Uterus (tissue), 4 donors: ENCODE measurements around the gene C5. TPM values are rescaled to one million over a fixed set of nuclear protein-coding genes. Genes with fewer than 3 reads are reported as not detected.

ENCODE experiments used
- DNase-seq, 2 donors: peaks; one replicate each; pipeline ENCODE4 v3.0.0-alpha.2; 2019 to 2020
- H3K27ac ChIP-seq, 2 donors: fragments of 200-600 bp; sonication (generic); 1 replicate in 1 of 2; 2 replicates in 1 of 2; pipeline ENCODE4 v1.5.1; 2016 to 2018
- H3K27me3 ChIP-seq, 2 donors: fragments of 200-600 bp; sonication (generic); one replicate each; pipeline ENCODE4 v1.5.1; 2018 to 2019; ENCODE audit warnings: control low read depth in 1 of 2
- H3K36me3 ChIP-seq, 2 donors: fragments of 200-600 bp; sonication (generic); one replicate each; pipeline ENCODE4 v1.5.1; 2019; ENCODE audit warnings: control low read depth in 1 of 2
- H3K4me1 ChIP-seq, 2 donors: fragments of 200-600 bp; sonication (generic); one replicate each; pipeline ENCODE4 v1.5.1; 2018 to 2019; ENCODE audit warnings: control low read depth in 1 of 2
- H3K4me3 ChIP-seq, 2 donors: fragments of 200-600 bp; sonication (generic); 1 replicate in 1 of 2; 2 replicates in 1 of 2; pipeline ENCODE4 v1.5.1; 2018 to 2019; ENCODE audit warnings: mild to moderate bottlenecking in 1 of 2
- H3K9me3 ChIP-seq, 2 donors: fragments of 200-600 bp; sonication (generic); one replicate each; pipeline ENCODE4 v1.5.1; 2019; ENCODE audit warnings: control low read depth in 1 of 2
- CTCF ChIP-seq, 4 experiments: fragments of 200-600 bp in 2 of 4; fragments of 450-650 bp in 2 of 4; sonication (generic) in 2 of 4; IDR thresholded peaks; one replicate each; pipeline ENCODE4 v1.5.1; 2016 to 2019; ENCODE audit warnings: antibody characterized with exemption in 4 of 4, mild to moderate bottlenecking in 2 of 4, moderate library complexity in 1 of 4
- POLR2A ChIP-seq, 2 donors: fragments of 450-650 bp; IDR thresholded peaks; one replicate each; pipeline ENCODE4 v1.6.1; 2016; ENCODE audit warnings: antibody characterized with exemption in 2 of 2, mild to moderate bottlenecking in 1 of 2, moderate library complexity in 1 of 2
- intact Hi-C: fragments of 100-400 bp; cut with DNase I; formaldehyde crosslinking; loops from one replicate; pipeline ENCODE4 v1.15.1; 2023; ENCODE audit warnings: low total_unique reads
- total RNA-seq, 4 donors: library from RNA; depleted of rRNA in 3 of 4; stranded (reverse); fragments of >200 nt in 3 of 4; gene quantifications; one replicate each; pipeline versions ENCODE4 v1.1.0 to v1.2.4, GENCODE V29; 2014 to 2023
- donor health status: DM: yes; HTN: yes; CAD: no.

The C5 gene
- total RNA-seq, 4 donors from 2014 or later, result 2.1 to 37.1 (median 10.3) TPM

- no peak overlapping the region for H3K4me3 ChIP-seq
- H3K9me3 ChIP-seq, result no peaks in the 10 kb centered on the region
- intact Hi-C loops, result no loop called here
- TF ChIP-seq CTCF (IDR thresholded peaks at IDR 0.05) (no peak), POLR2A (IDR thresholded peaks at IDR 0.05) (no peak)
- no peaks in the 10 kb centered on the region for H3K4me1 ChIP-seq
- H3K27ac ChIP-seq, result peak overlapping the region in 1 of 2 donors; percentile 88
- no peak for DNase-seq
- H3K36me3 ChIP-seq, result no peaks in the 10 kb centered on the region
- H3K27me3 ChIP-seq, result no peaks in the 10 kb centered on the region
Observed at GRCh38 chr9:120927269-120928014, 122.6 kb downstream of the C5 start.

GRCh38 chr9:120926397-120926928 lies 123.6 kb downstream of the C5 start, which contains the start of gene TRAF1:
TSS of gene TRAF1 (minus strand) at chr9:120926796. CDS start at chr9:120926075, 721 bp downstream.
- no peaks in the 10 kb centered on the region for H3K4me1 ChIP-seq
- intact Hi-C loops, result no loop called here
- H3K27me3 ChIP-seq, result no peaks in the 10 kb centered on the region
- DNase-seq, result no peak
- H3K4me3 ChIP-seq, result no peak within 1 kb of the TSS
- H3K9me3 ChIP-seq, result no peaks in the 10 kb centered on the region
- peak within 1 kb of the TSS in 1 of 2 donors; percentile 88 for H3K27ac ChIP-seq
- no peak for TF ChIP-seq POLR2A (IDR thresholded peaks at IDR 0.05)
- TF ChIP-seq CTCF (IDR thresholded peaks at IDR 0.05), result no peak
- no peaks in the 10 kb centered on the region for H3K36me3 ChIP-seq

GRCh38 chr9:120925535-120926396 lies 124.3 kb downstream of the C5 start:
- no peak for TF ChIP-seq CTCF (IDR thresholded peaks at IDR 0.05)
- TF ChIP-seq POLR2A (IDR thresholded peaks at IDR 0.05), result no peak
- no peak for DNase-seq
- no peaks in the 10 kb centered on the region for H3K9me3 ChIP-seq
- no peaks in the 10 kb centered on the region for H3K27me3 ChIP-seq
- H3K4me3 ChIP-seq, result no peak overlapping the region
- no peaks in the 10 kb centered on the region for H3K36me3 ChIP-seq
- no peak overlapping the region for H3K27ac ChIP-seq
- intact Hi-C loops, result no loop called here
- no peaks in the 10 kb centered on the region for H3K4me1 ChIP-seq

GRCh38 chr9:120924698-120925534 lies 125.2 kb downstream of the C5 start:
- Histone ChIP-seq H3K4me3 (no peak overlapping the region), H3K36me3 (no peaks in the 10 kb centered on the region), H3K27ac (no peak overlapping the region), H3K4me1 (no peaks in the 10 kb centered on the region), H3K9me3 (no peaks in the 10 kb centered on the region), H3K27me3 (no peaks in the 10 kb centered on the region)
- DNase-seq, result no peak
- intact Hi-C loops, result no loop called here
- TF ChIP-seq POLR2A (IDR thresholded peaks at IDR 0.05), result no peak
- TF ChIP-seq CTCF (IDR thresholded peaks at IDR 0.05), result no peak
